ENCODE measurements around the gene ZFP92. TPM values are rescaled to one million over a fixed set of nuclear protein-coding genes. Genes with fewer than 3 reads are reported as not detected.

ZFP92 gene
- total and polyA plus RNA-seq, 4 donors: 0.23 to 0.99 (median 0.81) TPM

- no peaks in the 10 kb centered on the region for H3K27me3 ChIP-seq (ENCODE audit: control insufficient read depth in 1 of 2, insufficient read depth in 2 of 2, low read length in 1 of 2)
- no peak overlapping the region for H3K4me3 ChIP-seq (ENCODE audit: low read length in 2 of 2)
- peak in 1 of 2 donors; percentile 57 for DNase-seq
- no peak overlapping the region for H3K27ac ChIP-seq (ENCODE audit: low read depth in 1 of 2, low read length in 2 of 2)
- WGBS, 2 donors: 79 to 94% methylated on average over 15 of the region's 15 CpGs
- no peak for ATAC-seq (ENCODE audit: low FRiP score)
- peaks cover 0 to 1% of the 10 kb centered on the region in 2 donors for H3K36me3 ChIP-seq (ENCODE audit: control insufficient read depth in 1 of 2, insufficient read depth in 2 of 2, low read length in 1 of 2)
- H3K4me1 ChIP-seq (ENCODE audit: control insufficient read depth in 1 of 2, insufficient read depth in 2 of 2, low read length in 2 of 2): no peaks in the 10 kb centered on the region
- intact Hi-C loops (cut with DNase I): no loop called here
- no peaks in the 10 kb centered on the region for H3K9me3 ChIP-seq (ENCODE audit: control insufficient read depth, low read length)
Measured at GRCh38 chrX:153449368-153450113, 38.3 kb downstream of the ZFP92 start.

GRCh38 chrX:153450114-153450948 is 39.1 kb downstream of the ZFP92 start:
- intact Hi-C loops (cut with DNase I): no loop called here
- peaks cover 0 to 1% of the 10 kb centered on the region in 2 donors for H3K36me3 ChIP-seq (ENCODE audit: control insufficient read depth in 1 of 2, insufficient read depth in 2 of 2, low read length in 1 of 2)
- H3K4me1 ChIP-seq (ENCODE audit: control insufficient read depth in 1 of 2, insufficient read depth in 2 of 2, low read length in 2 of 2): no peaks in the 10 kb centered on the region
- WGBS, 2 donors: 87 to 95% methylated on average over 26 of the region's 26 CpGs
- DNase-seq (no peak), ATAC-seq (ENCODE audit: low FRiP score) (no peak)
- H3K27ac ChIP-seq (ENCODE audit: low read depth in 1 of 2, low read length in 2 of 2): no peak overlapping the region
- no peaks in the 10 kb centered on the region for H3K9me3 ChIP-seq (ENCODE audit: control insufficient read depth, low read length)
- H3K27me3 ChIP-seq (ENCODE audit: control insufficient read depth in 1 of 2, insufficient read depth in 2 of 2, low read length in 1 of 2): no peaks in the 10 kb centered on the region
- no peak overlapping the region for H3K4me3 ChIP-seq (ENCODE audit: low read length in 2 of 2)

DNA sequence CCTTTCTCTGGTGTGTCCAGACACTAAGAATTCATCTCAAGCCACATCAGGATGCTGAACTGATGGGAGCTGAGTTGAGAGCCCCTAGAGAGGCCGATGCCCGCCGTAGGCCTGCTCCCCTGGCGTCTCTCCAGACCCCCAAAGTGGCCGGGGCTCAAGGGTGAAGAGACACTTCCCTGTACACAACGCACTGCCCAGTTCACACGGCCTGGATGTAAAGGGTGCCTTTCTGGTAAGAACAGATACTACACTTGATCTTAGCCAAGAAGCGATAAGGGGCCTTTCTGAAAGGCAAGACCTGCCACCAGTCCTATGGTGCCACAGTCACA is 39.6 kb downstream of the ZFP92 start:
- intact Hi-C loops (cut with DNase I): no loop called here

DNA sequence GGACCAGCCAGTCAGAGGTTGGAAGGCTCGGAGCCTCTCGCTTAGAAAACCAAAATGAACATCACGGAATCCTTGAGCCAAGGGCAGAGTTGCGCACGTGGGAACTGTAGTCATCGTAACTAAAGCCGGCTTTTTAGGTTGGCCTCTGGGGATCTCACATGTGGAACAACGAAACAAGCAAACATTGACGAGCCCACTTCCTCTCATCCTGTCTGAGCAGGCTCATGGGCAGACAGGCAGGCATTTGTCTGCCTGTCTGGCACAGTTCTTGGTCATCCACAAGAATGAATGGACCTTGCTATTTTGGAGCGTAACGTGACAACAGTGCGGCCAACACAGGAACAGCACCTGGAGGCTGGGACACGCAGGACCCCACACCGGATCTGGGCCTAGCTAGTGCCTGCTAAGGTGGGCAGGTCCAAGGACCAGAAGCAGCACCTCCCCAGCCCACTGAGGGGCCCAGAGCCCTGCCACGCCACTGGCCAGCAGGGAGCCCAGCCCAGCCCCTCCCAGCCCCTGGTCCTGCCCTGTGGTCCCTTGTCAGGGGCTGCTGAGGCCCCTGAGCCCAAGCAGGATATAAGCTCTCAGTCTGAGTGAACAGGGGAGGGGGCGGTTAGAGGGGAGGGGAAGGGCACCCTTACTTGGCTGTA is 43.8 kb downstream of the ZFP92 start:
- ATAC-seq (ENCODE audit: low FRiP score) (peak; percentile 37), DNase-seq (peak in 1 of 2 donors; percentile 39)
- no peaks in the 10 kb centered on the region for H3K36me3 ChIP-seq (ENCODE audit: control insufficient read depth in 1 of 2, insufficient read depth in 2 of 2, low read length in 1 of 2)

More for the DNA sequence above, 39.6 kb downstream of the ZFP92 start:
- no peak for DNase-seq
- H3K27me3 ChIP-seq (ENCODE audit: control insufficient read depth in 1 of 2, insufficient read depth in 2 of 2, low read length in 1 of 2): no peaks in the 10 kb centered on the region
- H3K27ac ChIP-seq (ENCODE audit: low read depth in 1 of 2, low read length in 2 of 2): no peak overlapping the region
- WGBS, 2 donors: 80 to 90% methylated on average over 8 of the region's 8 CpGs
- no peak for ATAC-seq (ENCODE audit: low FRiP score)
- H3K9me3 ChIP-seq (ENCODE audit: control insufficient read depth, low read length): no peaks in the 10 kb centered on the region
- H3K4me1 ChIP-seq (ENCODE audit: control insufficient read depth in 1 of 2, insufficient read depth in 2 of 2, low read length in 2 of 2): no peaks in the 10 kb centered on the region
- H3K36me3 ChIP-seq (ENCODE audit: control insufficient read depth in 1 of 2, insufficient read depth in 2 of 2, low read length in 1 of 2): peaks cover 0 to 1% of the 10 kb centered on the region in 2 donors
- no peak overlapping the region for H3K4me3 ChIP-seq (ENCODE audit: low read length in 2 of 2)

DNA sequence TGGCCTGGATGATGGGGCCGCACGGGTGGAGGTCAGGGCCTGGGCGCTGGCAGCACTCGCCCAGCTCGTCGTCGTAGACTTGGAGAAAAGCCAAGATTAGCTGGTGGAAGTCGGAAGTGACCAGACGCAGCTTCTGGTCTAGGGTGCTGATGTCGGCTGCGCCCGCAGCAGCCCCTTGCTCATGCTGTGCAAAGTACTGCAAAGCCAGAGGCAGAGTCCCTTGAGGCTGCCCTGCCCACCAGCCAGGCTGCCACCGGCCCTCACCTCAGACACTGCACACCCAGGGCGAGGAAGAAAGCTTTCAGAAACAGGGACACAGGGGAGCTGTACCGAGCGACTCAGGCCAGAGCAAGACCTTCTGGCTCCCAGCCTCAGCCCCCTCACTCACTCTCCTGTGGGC is 44.3 kb downstream of the ZFP92 start:
- no peaks in the 10 kb centered on the region for H3K27me3 ChIP-seq (ENCODE audit: control insufficient read depth in 1 of 2, insufficient read depth in 2 of 2, low read length in 1 of 2)
- no peaks in the 10 kb centered on the region for H3K9me3 ChIP-seq (ENCODE audit: control insufficient read depth, low read length)
- DNase-seq (peak in 1 of 2 donors; percentile 43), ATAC-seq (ENCODE audit: low FRiP score) (no peak)
- intact Hi-C loops (cut with DNase I): no loop called here
- no peak overlapping the region for H3K27ac ChIP-seq (ENCODE audit: low read depth in 1 of 2, low read length in 2 of 2)
- 73 to 85% methylated on average over 16 of the region's 16 CpGs for WGBS, 2 donors
- H3K4me3 ChIP-seq (ENCODE audit: low read length in 2 of 2): no peak overlapping the region
- no peaks in the 10 kb centered on the region for H3K36me3 ChIP-seq (ENCODE audit: control insufficient read depth in 1 of 2, insufficient read depth in 2 of 2, low read length in 1 of 2)
- H3K4me1 ChIP-seq (ENCODE audit: control insufficient read depth in 1 of 2, insufficient read depth in 2 of 2, low read length in 2 of 2): no peaks in the 10 kb centered on the region

More for the DNA sequence above, 43.8 kb downstream of the ZFP92 start:
- 93 to 94% methylated on average over 16 of the region's 16 CpGs for WGBS, 2 donors
- no peaks in the 10 kb centered on the region for H3K27me3 ChIP-seq (ENCODE audit: control insufficient read depth in 1 of 2, insufficient read depth in 2 of 2, low read length in 1 of 2)
- H3K4me1 ChIP-seq (ENCODE audit: control insufficient read depth in 1 of 2, insufficient read depth in 2 of 2, low read length in 2 of 2): no peaks in the 10 kb centered on the region
- no peak overlapping the region for H3K27ac ChIP-seq (ENCODE audit: low read depth in 1 of 2, low read length in 2 of 2)
- no peak overlapping the region for H3K4me3 ChIP-seq (ENCODE audit: low read length in 2 of 2)
- no peaks in the 10 kb centered on the region for H3K9me3 ChIP-seq (ENCODE audit: control insufficient read depth, low read length)
- intact Hi-C loops (cut with DNase I): no loop called here

DNA sequence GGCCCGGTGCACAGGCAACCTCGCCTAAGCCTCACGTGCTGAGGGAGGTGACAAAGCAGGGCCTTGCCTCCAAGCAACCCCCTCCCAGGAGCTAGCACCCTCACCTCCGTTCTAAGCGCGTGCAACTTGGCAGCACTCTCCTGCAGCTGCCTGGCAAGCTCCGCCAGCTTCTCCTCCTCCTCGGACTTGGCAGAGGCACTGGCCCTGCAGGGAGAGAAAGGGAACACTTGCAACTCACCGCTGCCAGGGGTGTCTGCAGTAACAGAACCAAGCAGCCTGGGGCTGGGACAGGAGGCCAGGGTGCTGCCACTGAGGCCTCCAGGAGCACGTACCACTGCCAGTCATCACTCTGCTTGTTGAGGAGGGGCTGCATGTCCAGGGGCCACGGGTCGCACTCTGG is 44.9 kb downstream of the ZFP92 start:
- ATAC-seq (ENCODE audit: low FRiP score): no peak
- Histone ChIP-seq H3K27me3 (ENCODE audit: control insufficient read depth in 1 of 2, insufficient read depth in 2 of 2, low read length in 1 of 2) (no peaks in the 10 kb centered on the region), H3K4me1 (ENCODE audit: control insufficient read depth in 1 of 2, insufficient read depth in 2 of 2, low read length in 2 of 2) (no peaks in the 10 kb centered on the region), H3K36me3 (ENCODE audit: control insufficient read depth in 1 of 2, insufficient read depth in 2 of 2, low read length in 1 of 2) (no peaks in the 10 kb centered on the region), H3K9me3 (ENCODE audit: control insufficient read depth, low read length) (no peaks in the 10 kb centered on the region), H3K27ac (ENCODE audit: low read depth in 1 of 2, low read length in 2 of 2) (no peak overlapping the region), H3K4me3 (ENCODE audit: low read length in 2 of 2) (no peak overlapping the region)
- WGBS, 2 donors: 45 to 61% methylated on average over 12 of the region's 12 CpGs
- peak in 1 of 2 donors; percentile 63 for DNase-seq
- intact Hi-C loops (cut with DNase I): no loop called here

DNA sequence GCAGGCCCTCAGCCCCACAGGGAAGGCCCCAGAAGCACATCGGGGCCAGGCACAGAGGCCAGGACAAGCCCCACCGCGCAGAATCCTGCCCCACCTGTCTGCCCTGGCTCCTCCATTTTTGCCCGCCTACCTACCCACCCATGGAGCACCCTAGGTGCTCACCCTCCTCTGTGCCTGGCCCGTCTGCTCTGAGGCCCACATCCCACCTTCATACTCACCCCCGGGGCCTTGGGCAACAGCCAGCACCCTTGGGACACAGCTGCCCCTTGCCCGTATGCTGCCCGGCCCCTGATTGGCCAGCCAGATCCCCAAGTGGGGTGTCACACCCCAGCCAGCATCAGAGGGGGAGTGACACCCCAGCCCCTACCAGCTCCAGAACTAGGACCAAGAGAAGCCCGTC is 45.4 kb downstream of the ZFP92 start:
- H3K4me1 ChIP-seq (ENCODE audit: control insufficient read depth in 1 of 2, insufficient read depth in 2 of 2, low read length in 2 of 2): no peaks in the 10 kb centered on the region
- no peak for ATAC-seq (ENCODE audit: low FRiP score)
- no peaks in the 10 kb centered on the region for H3K36me3 ChIP-seq (ENCODE audit: control insufficient read depth in 1 of 2, insufficient read depth in 2 of 2, low read length in 1 of 2)
- WGBS, 2 donors: 85 to 90% methylated on average over 9 of the region's 9 CpGs
- no peaks in the 10 kb centered on the region for H3K27me3 ChIP-seq (ENCODE audit: control insufficient read depth in 1 of 2, insufficient read depth in 2 of 2, low read length in 1 of 2)
- H3K27ac ChIP-seq (ENCODE audit: low read depth in 1 of 2, low read length in 2 of 2): no peak overlapping the region
- no peaks in the 10 kb centered on the region for H3K9me3 ChIP-seq (ENCODE audit: control insufficient read depth, low read length)
- peak in 1 of 2 donors; percentile 31 for DNase-seq
- intact Hi-C loops (cut with DNase I): no loop called here
- H3K4me3 ChIP-seq (ENCODE audit: low read length in 2 of 2): no peak overlapping the region

GRCh38 chrX:153457136-153457825 is 46.0 kb downstream of the ZFP92 start:
- Histone ChIP-seq H3K4me3 (ENCODE audit: low read length in 2 of 2) (no peak overlapping the region), H3K27me3 (ENCODE audit: control insufficient read depth in 1 of 2, insufficient read depth in 2 of 2, low read length in 1 of 2) (no peaks in the 10 kb centered on the region), H3K36me3 (ENCODE audit: control insufficient read depth in 1 of 2, insufficient read depth in 2 of 2, low read length in 1 of 2) (no peaks in the 10 kb centered on the region), H3K27ac (ENCODE audit: low read depth in 1 of 2, low read length in 2 of 2) (no peak overlapping the region), H3K9me3 (ENCODE audit: control insufficient read depth, low read length) (no peaks in the 10 kb centered on the region), H3K4me1 (ENCODE audit: control insufficient read depth in 1 of 2, insufficient read depth in 2 of 2, low read length in 2 of 2) (no peaks in the 10 kb centered on the region)
- intact Hi-C loops (cut with DNase I): no loop called here
- ATAC-seq (ENCODE audit: low FRiP score): no peak
- peak; percentile 36 to 62 for DNase-seq
- WGBS, 2 donors: 87 to 88% methylated on average over 18 of the region's 18 CpGs
